Measurements from ENCODE around the gene RYR3. TPM values are rescaled to one million over a fixed set of nuclear protein-coding genes. Genes with fewer than 3 reads are reported as not detected.

The RYR3 gene
- total RNA-seq, 1 donor from 2014 or later: 2.2 TPM

- Mint-ChIP-seq H3K27me3 (peaks cover 33% of the 10 kb centered on the region), H3K4me3 (no peak overlapping the region), H3K9me3 (no peaks in the 10 kb centered on the region), H3K27ac (no peak overlapping the region), H3K4me1 (ENCODE audit: unreplicated experiment) (no peaks in the 10 kb centered on the region), H3K36me3 (no peaks in the 10 kb centered on the region)
- DNase-seq (ENCODE audit: extremely low spot score, unreplicated experiment): no peak
- TF ChIP-seq, protein P1, sequence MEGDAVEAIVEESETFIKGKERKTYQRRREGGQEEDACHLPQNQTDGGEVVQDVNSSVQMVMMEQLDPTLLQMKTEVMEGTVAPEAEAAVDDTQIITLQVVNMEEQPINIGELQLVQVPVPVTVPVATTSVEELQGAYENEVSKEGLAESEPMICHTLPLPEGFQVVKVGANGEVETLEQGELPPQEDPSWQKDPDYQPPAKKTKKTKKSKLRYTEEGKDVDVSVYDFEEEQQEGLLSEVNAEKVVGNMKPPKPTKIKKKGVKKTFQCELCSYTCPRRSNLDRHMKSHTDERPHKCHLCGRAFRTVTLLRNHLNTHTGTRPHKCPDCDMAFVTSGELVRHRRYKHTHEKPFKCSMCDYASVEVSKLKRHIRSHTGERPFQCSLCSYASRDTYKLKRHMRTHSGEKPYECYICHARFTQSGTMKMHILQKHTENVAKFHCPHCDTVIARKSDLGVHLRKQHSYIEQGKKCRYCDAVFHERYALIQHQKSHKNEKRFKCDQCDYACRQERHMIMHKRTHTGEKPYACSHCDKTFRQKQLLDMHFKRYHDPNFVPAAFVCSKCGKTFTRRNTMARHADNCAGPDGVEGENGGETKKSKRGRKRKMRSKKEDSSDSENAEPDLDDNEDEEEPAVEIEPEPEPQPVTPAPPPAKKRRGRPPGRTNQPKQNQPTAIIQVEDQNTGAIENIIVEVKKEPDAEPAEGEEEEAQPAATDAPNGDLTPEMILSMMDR (conservative IDR thresholded peaks at IDR 0.05): no peak
These were observed 14.7 kb upstream of the RYR3 start for GRCh38 chr15:33296050-33296449.

- H3K4me1 Mint-ChIP-seq (ENCODE audit: unreplicated experiment): no peaks in the 10 kb centered on the region
- TF ChIP-seq, protein P1 (conservative IDR thresholded peaks at IDR 0.05): no peak
These were observed 13.9 kb upstream of the RYR3 start for GRCh38 chr15:33296856-33297255.

DNA sequence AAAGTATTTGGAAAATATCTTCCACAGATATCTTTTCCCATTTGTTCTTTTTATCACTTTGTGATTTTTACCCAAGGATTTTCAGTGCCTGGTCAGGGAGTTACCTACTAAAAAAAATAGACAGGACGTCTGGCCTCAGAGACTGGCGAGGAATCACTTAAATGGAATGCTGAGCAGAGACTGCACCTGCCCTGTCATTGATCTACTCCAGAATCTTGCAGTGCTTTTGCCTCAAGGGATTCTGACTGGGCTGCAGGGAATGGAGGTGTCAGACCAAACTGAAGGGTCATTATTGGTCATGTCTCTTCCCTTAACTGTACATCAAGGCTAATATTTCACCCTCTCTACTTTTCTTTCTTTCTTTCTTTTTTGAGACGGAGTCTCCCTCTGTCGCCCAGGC lies 12.1 kb upstream of the RYR3 start:
- H3K4me3 Mint-ChIP-seq: no peak overlapping the region
- no peaks in the 10 kb centered on the region for H3K9me3 Mint-ChIP-seq
- TF ChIP-seq, protein P1 (conservative IDR thresholded peaks at IDR 0.05): no peak
- peaks cover 39% of the 10 kb centered on the region for H3K27me3 Mint-ChIP-seq
- DNase-seq (ENCODE audit: extremely low spot score, unreplicated experiment): no peak
- no peaks in the 10 kb centered on the region for H3K4me1 Mint-ChIP-seq (ENCODE audit: unreplicated experiment)
- no peak overlapping the region for H3K27ac Mint-ChIP-seq
- no peaks in the 10 kb centered on the region for H3K36me3 Mint-ChIP-seq

More at GRCh38 chr15:33296856-33297255, 13.9 kb upstream of the RYR3 start:
- Mint-ChIP-seq H3K27me3 (peaks cover 34% of the 10 kb centered on the region), H3K27ac (no peak overlapping the region), H3K36me3 (no peaks in the 10 kb centered on the region), H3K4me3 (no peak overlapping the region), H3K9me3 (no peaks in the 10 kb centered on the region)
- DNase-seq (ENCODE audit: extremely low spot score, unreplicated experiment): no peak

GRCh38 chr15:33304924-33305323 lies 5.8 kb upstream of the RYR3 start:
- Mint-ChIP-seq H3K4me1 (ENCODE audit: unreplicated experiment) (no peaks in the 10 kb centered on the region), H3K27ac (no peak overlapping the region), H3K4me3 (no peak overlapping the region), H3K9me3 (no peaks in the 10 kb centered on the region), H3K27me3 (peaks cover 77% of the 10 kb centered on the region), H3K36me3 (no peaks in the 10 kb centered on the region)
- TF ChIP-seq, protein P1 (conservative IDR thresholded peaks at IDR 0.05): no peak
- no peak for DNase-seq (ENCODE audit: extremely low spot score, unreplicated experiment)

DNA sequence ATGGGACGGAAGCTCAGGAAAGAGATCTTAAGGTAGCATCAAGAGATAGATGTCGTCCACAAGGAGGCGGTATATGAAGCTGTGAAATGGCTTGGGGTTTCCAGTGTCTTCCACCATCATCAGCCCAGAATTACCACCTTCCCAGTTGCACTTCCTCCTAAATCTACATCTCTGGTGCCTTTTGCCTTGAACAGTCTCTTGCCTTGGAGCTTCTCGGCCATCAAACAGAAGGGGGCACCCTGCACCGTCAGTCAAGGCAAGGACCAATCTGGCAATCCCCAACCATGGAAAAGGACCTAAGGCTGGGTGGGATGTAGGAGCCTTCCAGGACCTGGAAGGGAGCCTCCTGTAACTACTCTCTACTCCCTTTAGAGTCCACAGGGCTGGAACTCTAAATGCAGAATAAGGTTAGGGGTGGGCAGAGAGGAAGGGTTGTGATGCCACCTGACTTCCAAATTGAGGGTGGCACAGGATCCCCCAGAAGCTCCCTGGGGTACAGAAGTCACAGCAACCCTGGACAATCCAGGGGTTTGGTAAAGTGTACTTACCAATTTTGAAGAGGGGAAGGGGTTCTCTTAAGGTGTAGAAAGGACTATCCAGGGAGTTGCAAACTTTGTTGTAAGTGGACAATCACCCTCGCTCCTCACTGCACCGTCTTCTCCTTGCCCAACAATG lies 1.0 kb upstream of the RYR3 start:
- no peaks in the 10 kb centered on the region for H3K9me3 Mint-ChIP-seq
- no peak for DNase-seq (ENCODE audit: extremely low spot score, unreplicated experiment)
- H3K4me1 Mint-ChIP-seq (ENCODE audit: unreplicated experiment): no peaks in the 10 kb centered on the region
- H3K36me3 Mint-ChIP-seq: no peaks in the 10 kb centered on the region
- H3K27ac Mint-ChIP-seq: no peak overlapping the region
- H3K4me3 Mint-ChIP-seq: peak overlapping the region; percentile 78
- TF ChIP-seq, protein P1 (conservative IDR thresholded peaks at IDR 0.05): peak; percentile 47
- H3K27me3 Mint-ChIP-seq: peaks cover 83% of the 10 kb centered on the region

Measured in type B pancreatic cell (in vitro differentiated cells).